ENCODE measurements around the gene AFTPH. TPM values are rescaled to one million over a fixed set of nuclear protein-coding genes. Genes with fewer than 3 reads are reported as not detected.

The AFTPH gene
- total and polyA plus RNA-seq, 9 of the 15 experiments (the other 6 are each of a cell fraction or from before 2014, with no cell fraction given) = 8.0 to 26.2 (median 13.8) TPM

GRCh38 chr2:64523666-64524603, at the start of gene AFTPH (continued):
- TF ChIP-seq ZNF764 (CRISPR knock-in tag; IDR thresholded peaks at IDR 0.05; ENCODE audit: low read depth) (no peak), STAG1 (CRISPR knock-in tag; IDR thresholded peaks at IDR 0.05; ENCODE audit: borderline replicate concordance) (no peak), ZNF277 (CRISPR knock-in tag; IDR thresholded peaks at IDR 0.05; ENCODE audit: borderline replicate concordance) (no peak), GTF2F1 (IDR thresholded peaks at IDR 0.05; ENCODE audit: low read depth, low read length) (no peak; the same call in 1 of the 2 replicates), MTA1 (IDR thresholded peaks at IDR 0.05; ENCODE audit: borderline replicate concordance) (peak; percentile 61; the same call in 1 of the 2 replicates), CHD4 (IDR thresholded peaks at IDR 0.05; ENCODE audit: insufficient read depth, insufficient replicate concordance, low read depth, low read length, poor library complexity, severe bottlenecking) (no peak), CLOCK (CRISPR knock-in tag; IDR thresholded peaks at IDR 0.05; ENCODE audit: borderline replicate concordance) (no peak), ASH1L (IDR thresholded peaks at IDR 0.05; ENCODE audit: borderline replicate concordance, low read depth, partially characterized antibody) (no peak), MXD1 (CRISPR knock-in tag; IDR thresholded peaks at IDR 0.05; ENCODE audit: borderline replicate concordance, poor library complexity, severe bottlenecking) (no peak), BRF1 (IDR thresholded peaks at IDR 0.05; ENCODE audit: borderline replicate concordance, extremely low read depth, insufficient read length) (no peak), NRF1 (conservative IDR thresholded peaks at IDR 0.05 in 1 of 2, IDR thresholded peaks at IDR 0.05 in 1 of 2) (peak; percentile 96 to 97), FOXA1 (IDR thresholded peaks at IDR 0.05; ENCODE audit: borderline replicate concordance) (no peak), ZNF592 (IDR thresholded peaks at IDR 0.05) (0 out of 2 replicates have a peak, but pooled peaks have one; percentile 23), RFX5 (IDR thresholded peaks at IDR 0.05; ENCODE audit: low read depth, low read length) (0 out of 2 replicates have a peak, but pooled peaks have one; percentile 7), MECOM (CRISPR knock-in tag; IDR thresholded peaks at IDR 0.05) (no peak), HNRNPL (IDR thresholded peaks at IDR 0.05; ENCODE audit: low read depth, low read length) (peak; percentile 56; the same call in 1 of the 2 replicates)

Data from K562 (cell line).